ENCODE measurements around the gene SPAG9.

SPAG9 gene

DNA sequence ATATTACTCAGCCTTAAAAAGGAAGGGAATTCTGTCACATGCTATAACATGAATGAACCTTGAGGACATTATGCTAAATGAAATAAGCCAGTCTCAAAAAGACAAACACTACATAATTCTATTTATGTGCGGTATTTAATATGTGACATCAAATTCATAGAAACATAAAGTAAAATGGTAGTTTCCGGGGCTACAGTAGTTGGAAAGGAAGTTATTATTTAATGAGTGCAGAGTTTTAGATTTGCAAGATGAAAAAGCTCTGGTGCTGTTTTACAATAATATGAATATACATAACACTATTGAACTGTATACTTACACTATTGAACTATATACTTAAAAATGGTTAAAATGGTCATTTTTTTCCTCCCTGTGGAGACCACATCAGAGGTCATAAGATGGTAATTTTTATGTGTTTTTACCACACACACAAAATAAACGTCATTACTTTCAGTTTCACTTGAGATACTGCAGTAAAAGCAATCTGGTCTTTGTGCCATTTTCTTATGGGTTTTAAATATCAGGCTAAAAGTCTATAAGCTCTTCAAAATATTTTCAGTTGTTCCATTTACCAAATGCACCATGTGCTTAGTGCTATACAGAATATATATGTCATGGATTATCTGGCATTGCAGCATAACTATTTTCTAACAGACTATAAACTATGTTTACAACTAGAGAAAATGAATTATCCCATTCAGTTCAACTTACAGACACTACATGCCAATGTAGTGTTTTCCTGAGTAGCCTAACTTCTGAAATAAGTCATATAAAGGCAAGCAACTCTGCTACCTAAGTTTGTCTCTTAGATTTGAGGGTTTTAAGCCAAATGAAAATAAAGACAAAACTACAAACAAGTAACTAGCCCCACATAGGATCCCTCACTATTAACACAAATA, 90.9 kb downstream of the SPAG9 start:
- no peak for DNase-seq

DNA sequence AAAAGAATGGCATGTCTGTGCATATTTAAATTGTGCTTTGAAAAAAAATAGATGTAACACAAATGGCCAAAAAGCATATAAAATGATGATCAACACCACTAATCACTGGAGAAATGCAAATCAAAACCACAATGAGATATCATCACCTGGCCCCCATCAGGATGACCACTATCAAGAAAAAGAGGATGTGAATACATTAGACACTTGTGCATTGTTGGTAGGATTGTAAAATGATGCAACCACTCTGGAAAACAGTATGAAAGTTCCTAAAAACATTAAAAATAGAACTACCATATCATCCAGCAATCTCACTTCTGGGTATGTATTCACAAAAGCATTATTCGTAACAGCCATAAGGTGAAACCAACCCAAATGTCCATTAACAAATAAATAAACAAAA, 91.5 kb downstream of the SPAG9 start:
- no peak for DNase-seq

DNA sequence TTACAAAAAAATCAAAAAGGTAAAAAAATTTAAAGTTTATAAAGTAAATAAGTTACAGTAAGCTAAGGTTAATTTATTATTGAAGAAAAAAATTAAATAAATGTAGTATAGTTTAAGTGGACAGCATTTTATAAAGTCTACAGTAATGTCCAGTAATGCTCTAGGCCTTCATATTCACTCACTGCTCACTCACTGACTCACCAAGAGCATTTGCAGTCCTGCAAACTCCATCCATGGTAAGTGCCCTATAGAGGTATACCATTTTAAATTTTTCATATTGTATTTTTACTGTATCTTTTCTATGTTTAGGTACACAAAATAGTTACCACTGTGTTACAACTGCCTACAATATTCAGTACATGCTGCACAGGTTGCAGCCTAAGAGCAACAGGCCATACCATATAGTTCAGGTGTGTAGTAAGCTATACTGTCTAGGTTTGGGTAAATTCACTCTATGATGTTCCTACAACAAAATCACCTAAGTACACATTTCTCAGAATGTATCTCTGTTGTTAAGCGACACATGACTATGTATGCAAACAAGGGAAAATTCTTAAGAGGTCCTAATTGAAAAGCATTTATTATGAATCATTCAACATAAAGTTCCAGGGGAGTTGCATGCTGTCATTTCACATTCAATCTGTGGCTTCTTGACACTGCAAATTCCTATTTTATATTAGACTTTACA, 92.3 kb downstream of the SPAG9 start:
- DNase-seq = no peak

DNA sequence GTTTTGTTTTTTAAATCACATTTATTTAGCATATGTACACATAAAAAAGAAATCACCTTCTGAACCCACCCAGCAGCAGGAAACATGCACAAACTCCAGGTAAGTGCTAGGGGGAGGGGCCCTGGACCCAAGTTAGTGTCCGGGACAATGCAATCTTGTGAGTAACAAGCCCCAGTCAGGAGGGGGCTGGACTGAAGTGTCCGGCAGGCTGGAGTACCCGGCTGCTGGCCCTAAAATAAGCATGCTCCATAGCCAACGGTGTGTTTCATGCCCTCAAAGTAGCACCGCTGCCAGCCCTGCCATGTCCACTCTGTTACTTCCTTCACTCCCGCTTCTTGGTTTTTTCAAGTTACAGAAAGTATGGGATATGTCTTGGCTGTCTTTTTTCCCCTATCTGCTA, 102.1 kb downstream of the SPAG9 start:
- no peak for DNase-seq

DNA sequence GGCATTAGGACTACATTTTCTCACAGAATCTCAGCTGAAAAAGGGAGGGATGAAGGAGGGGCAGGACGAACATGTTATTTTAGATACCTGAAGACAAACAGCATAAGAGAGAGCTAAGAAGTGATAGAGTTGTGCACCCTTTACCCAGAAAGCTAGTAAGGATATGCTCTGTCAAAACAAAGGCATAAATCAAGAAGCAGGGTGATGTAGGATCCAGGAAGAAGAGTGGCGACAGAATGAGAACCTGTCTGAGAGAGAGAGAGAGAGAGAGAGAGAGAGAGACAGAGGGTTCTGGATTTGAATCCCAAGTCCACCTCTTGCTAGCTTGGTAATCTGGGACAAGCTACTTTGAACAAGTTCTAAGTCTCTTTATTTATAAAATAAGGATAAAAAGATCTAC, 103.4 kb downstream of the SPAG9 start:
- no peak for DNase-seq

DNA sequence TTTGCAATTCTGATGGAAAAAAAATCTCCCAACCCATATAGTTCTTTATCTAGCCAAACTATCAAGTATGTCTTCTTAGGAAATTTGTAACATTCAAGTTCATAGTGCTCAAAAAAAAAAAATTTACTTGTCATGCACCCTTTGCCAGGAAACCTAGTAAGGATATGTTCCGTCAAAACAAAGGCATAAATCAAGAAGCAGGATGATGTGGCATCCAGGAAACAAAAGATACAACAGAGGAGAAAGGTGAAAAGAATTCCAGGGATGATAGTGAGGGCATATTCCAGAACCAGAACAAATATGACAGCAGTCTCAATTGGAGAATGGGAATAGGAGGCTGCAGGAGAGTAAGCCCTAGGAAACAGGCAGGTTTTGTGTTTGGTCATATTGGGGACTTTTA, 104.6 kb downstream of the SPAG9 start:
- no peak for DNase-seq

DNA sequence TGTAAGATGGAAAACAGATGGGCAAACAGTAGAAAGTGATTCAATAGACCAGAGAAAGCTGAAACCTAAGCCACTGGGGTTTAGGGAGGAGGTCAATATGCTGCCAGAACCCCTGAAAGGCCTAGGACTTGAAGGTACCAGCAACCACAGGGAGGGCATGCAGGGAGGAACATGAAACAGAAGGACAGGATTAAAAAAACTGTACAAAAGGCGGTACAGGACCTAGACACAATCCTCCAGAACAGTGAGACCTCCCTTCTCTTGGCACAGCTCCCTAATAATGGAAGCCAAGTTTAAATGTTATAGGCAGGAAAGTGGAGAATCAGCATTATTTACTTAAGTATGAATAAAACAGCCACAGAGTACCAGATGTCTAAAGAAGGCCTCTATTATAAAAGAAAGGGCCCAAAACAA, 105.5 kb downstream of the SPAG9 start:
- no peak for DNase-seq

DNA sequence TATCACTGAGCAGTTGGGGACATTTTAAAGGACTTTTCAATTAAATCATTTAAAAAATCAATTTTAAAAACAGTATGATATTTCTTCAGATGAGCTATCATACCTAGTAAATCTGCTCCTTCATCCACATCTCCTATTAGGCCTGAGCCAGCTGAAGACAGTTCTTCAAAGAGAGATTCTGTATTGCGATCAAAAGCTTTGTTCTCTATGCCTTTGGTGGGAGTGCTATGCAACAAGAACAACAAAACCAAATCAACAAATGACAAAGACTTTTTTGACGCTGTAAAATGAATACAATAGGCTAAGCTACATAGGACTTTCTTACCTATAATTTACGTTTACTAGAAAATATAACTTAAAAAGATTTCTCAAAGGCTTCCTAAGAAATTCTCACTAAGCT, 106.5 kb downstream of the SPAG9 start:
- DNase-seq = no peak

DNA sequence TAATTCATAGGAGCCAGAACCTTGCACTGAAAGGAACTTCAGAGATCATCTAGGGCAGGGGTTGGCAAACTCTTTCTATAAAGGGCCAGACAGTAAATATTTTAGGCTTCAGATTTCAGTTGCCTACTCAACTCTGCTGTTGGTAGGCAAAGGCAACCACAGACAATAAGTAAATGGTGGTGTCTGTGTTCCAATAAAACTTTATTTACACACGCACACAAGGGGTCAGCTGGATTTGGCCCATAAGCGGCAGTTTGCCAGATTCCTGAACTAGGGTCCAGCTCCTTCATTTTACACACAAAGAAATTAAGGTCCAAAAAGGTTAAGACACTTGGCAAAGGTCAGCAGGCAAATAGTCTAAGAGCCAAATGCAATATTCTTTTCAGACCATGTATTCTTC, 107.3 kb downstream of the SPAG9 start:
- DNase-seq = no peak

DNA sequence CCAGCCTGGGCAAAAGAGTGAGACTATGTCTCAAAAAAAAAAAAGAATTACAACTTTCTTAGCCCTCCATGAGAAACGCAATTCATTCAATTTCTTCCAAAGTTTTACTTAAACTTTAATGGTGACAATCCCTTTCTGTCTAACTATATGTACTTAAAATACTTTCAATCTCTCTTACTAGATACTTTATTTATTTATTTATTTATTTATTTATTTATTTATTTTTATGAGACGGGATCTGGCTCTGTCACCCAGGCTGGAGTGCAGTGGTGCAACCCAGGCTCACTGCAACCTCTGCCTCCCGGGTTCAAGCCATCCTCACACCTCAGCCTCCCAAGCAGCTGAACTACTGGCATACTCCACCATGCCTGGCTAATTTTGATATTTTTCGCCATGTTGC, 108.1 kb downstream of the SPAG9 start:
- no peak for DNase-seq

DNA sequence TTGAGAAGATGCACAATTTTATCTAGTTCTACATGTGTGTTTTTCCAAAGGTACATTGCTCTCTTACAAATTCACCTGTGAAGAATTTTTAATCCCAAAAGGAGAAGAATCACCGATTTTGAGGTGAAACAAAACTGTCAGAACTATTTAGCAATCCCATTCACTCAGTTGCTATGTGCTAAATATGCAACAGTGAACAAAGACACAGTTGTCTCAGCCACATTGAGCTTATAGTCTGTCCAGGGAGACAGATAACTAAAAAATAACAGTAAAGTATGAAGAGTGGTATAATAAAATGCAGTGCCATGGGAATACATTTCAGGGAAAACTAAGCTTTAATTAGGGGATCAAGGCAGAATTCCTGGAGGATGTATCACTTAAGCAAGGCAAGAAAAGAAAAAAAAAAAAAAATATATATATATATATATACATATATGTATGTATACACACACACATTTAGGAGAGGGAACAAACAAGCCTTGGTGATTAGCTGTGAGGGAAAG, 110.4 kb downstream of the SPAG9 start:
- no peak for DNase-seq

DNA sequence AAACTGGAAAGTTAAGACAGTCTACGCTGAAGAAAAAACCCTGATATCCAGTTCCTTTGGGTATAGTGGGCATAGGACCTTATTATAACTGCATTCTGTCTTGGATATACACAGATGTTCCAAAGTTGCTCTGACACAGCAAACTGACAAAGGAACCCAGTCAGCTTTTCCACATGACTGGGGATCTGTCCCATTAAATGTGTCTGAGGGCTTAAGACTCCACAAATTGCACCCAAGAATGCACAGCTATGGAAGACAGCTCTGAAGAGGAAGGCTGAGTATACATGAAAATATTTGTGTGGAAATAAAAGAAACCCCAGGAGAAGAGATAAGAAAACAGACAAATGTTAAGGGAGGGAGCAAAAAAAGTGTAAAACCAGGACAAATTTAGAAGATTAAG, 114.1 kb downstream of the SPAG9 start:
- DNase-seq = no peak

DNA sequence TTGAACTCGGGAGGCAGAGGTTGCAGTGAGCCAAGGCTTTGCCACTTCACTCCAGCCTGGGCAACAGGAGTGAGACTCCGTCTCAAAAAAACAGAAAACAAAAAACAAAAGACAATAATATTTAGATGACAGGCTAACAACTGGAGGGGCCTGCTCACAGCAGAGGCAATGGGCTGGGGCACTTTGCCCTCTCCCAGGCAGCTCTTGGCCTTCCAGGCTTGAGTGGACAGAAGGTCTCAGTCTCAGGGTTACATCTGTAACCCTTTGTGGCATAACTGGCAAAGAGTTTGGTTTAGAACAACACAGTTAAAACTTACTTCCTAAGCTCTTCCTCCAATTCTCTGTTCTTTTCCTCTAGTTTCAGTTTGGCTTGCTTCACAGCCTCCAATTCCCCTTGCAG, 114.9 kb downstream of the SPAG9 start:
- no peak for DNase-seq

DNA sequence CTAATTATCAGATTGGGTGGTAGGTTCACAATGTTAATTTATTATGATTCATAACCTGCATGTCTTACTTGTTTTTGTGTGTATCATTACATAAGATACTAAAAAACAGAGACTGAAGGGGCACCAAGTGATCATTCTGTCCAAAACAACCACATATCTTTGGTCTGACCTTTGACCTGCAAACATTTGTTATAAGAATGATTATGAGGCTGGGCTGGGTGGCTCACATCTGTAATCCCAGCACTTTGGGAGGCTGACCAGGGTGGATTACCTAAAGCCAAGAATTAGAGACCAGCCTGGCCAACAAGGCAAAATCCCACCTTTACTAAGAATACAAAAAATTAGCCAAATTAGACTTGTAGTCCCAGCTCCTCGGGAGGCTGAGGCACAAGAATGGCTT, 116.4 kb downstream of the SPAG9 start:
- DNase-seq = no peak

DNA sequence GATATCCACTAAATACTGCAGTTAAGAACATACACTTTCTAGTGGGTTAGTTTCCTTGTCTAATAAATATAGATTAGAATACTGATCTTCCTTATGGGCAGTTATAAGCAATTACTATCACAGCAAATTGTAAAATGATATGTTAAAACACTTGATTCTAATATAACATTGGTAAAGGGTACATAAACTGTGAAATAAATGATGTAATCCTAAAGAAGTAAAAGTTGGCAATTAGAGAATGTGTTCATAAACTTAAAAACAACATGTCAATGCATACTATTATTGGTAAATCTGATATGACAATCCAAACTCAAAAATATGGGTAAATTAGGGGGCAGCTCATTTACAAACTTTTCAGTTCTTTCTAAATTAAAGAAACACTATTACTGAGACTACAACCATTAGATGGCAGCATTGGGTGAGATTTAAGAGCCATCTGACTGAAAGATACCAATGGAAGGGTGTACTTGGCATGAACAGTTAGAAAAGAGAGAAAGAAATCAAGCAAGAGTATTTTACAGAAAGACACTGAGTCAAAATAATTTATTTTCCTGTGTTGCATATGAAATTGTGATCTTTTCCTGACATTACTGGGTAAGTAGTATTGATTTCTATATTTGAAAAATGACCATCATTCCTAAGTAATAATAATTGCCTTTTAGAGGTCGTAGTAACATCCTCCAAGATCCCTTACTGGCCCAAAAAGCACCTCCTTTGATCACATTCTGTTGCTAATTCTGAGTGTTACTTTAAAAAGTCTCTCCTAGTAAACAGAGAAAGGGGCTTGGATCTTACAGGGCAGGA, 119.6 kb downstream of the SPAG9 start:
- DNase-seq = no peak

DNA sequence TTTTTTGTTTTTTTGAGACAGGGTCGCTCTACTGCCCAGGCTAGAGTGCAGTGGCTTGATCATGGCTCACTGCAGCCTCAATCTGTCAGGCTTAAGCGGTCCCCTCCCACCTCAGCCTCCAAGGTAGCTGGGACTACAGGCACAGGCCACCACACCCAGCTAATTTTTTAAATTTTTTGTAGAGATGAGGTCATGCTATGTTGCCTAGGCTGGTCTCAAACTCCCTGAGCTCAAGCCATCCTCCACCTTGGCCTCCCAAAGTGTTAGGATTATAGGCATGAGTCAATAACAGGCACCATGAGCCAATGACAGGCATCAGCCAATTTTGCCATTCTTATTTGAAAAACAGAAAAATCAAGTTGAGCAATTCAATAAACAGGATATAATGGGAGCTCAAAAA, 125.0 kb downstream of the SPAG9 start:
- no peak for DNase-seq

DNA sequence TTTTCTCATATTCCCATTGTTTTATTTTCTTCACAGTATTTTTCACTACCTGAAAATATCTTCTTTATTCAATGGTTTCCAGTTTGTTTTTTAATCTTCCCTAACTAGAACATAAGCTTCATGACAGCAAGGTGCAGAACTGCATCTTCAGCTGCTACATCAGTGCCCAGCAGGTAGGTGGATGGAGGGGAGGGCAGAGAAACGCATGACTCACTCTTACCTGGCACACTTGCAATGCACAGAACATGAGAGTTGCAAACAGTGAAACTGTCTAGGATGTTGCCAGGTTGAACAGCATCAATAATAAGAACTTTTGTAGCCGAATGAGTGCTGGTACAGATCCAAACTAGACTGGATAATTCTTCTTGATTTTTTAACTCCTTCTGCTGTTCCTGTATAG, 127.1 kb downstream of the SPAG9 start:
- no peak for DNase-seq

DNA sequence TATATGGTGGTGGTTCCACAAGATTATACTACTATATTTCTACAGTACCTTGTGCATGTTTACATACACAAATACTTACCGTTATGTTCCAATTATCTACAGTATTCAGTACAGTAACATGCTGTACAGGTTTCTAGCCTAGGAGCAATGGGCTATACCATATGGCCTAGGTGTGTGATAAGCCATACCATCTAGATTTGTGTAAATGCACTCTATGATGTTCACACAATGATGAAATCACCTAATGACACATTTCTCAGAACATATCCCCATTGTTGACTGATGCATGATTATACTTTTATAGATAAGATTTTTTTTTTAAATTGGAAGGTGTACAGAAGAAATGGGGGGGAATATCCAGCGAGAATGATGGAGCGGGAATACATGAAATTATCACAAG, 131.5 kb downstream of the SPAG9 start:
- DNase-seq = no peak

DNA sequence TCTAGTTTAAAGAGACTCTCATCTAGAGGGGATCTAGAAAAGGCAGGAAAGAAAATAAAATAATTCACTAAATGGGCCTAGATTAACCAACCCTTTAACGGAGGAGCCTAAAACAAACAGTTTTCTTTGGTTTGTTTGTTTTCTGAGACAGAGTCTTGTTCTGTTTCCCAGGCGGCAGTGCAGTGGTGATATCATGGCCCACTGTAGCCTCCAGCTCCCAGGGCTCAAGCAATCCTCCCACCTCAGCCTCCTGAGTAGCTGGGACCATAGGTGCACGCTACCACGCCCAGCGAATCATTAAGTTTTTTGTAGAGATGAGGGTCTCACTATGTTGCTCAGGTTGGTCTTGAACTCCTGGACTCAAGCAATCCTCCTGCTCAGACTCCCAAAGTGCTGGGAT, 132.2 kb downstream of the SPAG9 start:
- DNase-seq = no peak

DNA sequence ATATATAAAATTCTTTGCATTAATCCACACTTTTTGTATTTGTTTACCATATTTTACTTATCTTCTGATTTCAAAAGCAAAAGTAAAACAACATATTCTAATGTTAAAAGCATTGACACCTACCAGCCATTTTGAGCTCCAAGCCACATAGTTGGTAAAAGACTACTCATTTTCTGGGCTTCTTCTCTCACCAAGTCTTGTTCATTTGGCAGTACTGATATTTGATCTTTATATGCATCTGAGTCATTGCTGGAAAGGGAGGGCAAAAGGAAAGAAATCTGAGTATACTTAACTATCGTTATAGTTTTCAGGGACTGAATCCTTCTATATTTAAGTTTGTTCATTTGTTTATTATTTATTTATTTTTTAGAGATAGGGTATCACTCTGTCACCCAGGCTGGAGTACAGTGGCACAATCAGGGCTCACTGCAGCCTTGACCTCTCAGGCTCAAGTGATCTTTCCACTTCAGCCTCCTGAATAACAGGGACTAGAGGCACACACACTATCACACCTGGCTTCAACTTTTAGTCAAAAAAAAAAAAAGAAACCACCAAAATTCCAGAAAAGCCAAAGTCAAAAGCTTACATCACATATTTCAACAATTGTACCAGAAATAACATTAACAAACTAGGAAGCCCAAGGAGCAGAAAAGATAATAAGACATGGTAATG, 133.5 kb downstream of the SPAG9 start:
- no peak for DNase-seq

DNA sequence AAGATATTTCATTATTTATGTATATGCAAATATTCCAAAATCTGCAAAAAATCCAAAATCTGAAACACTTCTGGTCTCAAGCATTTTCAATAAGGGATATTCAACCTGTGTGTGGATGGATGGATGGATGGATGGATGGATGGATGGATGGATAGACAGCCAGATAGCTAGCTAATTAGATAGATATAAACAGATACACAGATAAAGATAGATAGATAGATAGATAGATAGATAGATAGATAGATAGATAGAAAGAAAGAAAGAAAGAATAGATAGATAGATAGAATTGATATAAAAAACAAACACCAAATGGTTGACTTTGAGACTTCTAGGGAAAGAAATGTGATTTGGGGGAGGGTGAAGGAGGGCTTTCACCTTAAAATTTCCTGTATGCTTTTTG, 139.4 kb downstream of the SPAG9 start:
- no peak for DNase-seq

DNA sequence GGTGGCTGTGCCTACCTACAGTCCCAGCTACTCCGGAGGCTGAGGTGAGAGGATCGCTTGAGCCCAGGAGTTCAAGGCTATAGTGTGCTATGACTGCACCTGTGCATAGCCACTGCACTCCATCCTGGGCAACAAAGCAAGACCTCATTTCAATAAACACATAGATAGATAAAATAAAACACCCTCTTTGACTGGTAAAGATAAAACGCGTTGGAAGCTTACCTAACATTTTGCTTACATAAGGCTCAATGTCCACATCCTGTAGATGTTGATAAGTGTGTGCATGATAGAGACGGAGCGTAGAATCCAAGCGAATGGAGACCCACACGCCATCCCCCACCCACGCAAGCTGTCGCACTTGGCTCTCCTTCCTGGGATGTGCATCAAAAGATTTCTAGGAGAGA, 141.1 kb downstream of the SPAG9 start:
- no peak for DNase-seq

Measured in KG1 (cell line).